T47D (cell line): ENCODE data around the gene CPTP.
A peak's percentile ranks its signal among the peaks of the same experiment; 100 is the strongest.

Experiments used
- DNase-seq, 2 experiments: peaks; one replicate each; pipeline versions ENCODE4 v3.0.0 to v3.0.0-alpha.2; 2011 to 2012; ENCODE audit warnings: low read depth in 1 of 2, low spot score in 1 of 2
- JUND ChIP-seq: IDR thresholded peaks from 2 replicates; pipeline ENCODE4 v1.6.1; 2012; ENCODE audit warnings: low read depth
- in situ Hi-C: cut with HindIII; loops from 2 replicates; pipeline ENCODE4 v1.10.0; 2016; ENCODE audit warnings: low sequenced_read_pairs, low pct_unique_long_range_greater_than_20kb

The CPTP gene

GRCh38 chr1:1348420-1349255 is 24.0 kb downstream of the CPTP start:
- in situ Hi-C loops: no loop called here
- peak in 1 of 2 experiments; percentile 55 for DNase-seq
- TF ChIP-seq JUND: no peak

- in situ Hi-C loops: no loop called here
- peak; percentile 56 to 65 for DNase-seq
- TF ChIP-seq JUND: no peak
These were observed 24.8 kb downstream of the CPTP start, which contains the start of gene DVL1 for GRCh38 chr1:1349256-1350012. Gene DVL1, minus strand, starts transcription at chr1:1349418. Its CDS starts 353 bp downstream, at chr1:1349065.

- in situ Hi-C loops: no loop called here
- DNase-seq: peak in 1 of 2 experiments; percentile 45
- TF ChIP-seq JUND: no peak
These were observed 27.2 kb downstream of the CPTP start for GRCh38 chr1:1351511-1352427.

- in situ Hi-C loops: no loop called here
- no peak for TF ChIP-seq JUND
- no peak for DNase-seq
These were observed 28.3 kb downstream of the CPTP start for GRCh38 chr1:1352786-1353388.

GRCh38 chr1:1353389-1354151 is 29.0 kb downstream of the CPTP start:
- TF ChIP-seq JUND: no peak
- in situ Hi-C loops: no loop called here
- no peak for DNase-seq

- in situ Hi-C loops: no loop called here
- DNase-seq: no peak
- no peak for TF ChIP-seq JUND
These were observed 30.0 kb downstream of the CPTP start for GRCh38 chr1:1354271-1355247.

- peak; percentile 50 to 60 for DNase-seq
- TF ChIP-seq JUND: no peak
- in situ Hi-C loops: no loop called here
These were observed 30.8 kb downstream of the CPTP start for GRCh38 chr1:1355416-1355815.

- no peak for TF ChIP-seq JUND
- in situ Hi-C loops: no loop called here
- DNase-seq: no peak
These were observed 31.7 kb downstream of the CPTP start for GRCh38 chr1:1356166-1356795.

- TF ChIP-seq JUND: no peak
- no peak for DNase-seq
- in situ Hi-C loops: no loop called here
These were observed 32.3 kb downstream of the CPTP start for GRCh38 chr1:1356796-1357401.
